ENCODE data around the gene SAYSD1. TPM values are rescaled to one million over a fixed set of nuclear protein-coding genes. Genes with fewer than 3 reads are reported as not detected.

Gene SAYSD1
- total RNA-seq, 4 donors from 2014 or later: 10.8 to 21.6 (median 19.2) TPM

- 93% methylated on average over 3 of the region's 3 CpGs for WGBS
- Histone ChIP-seq H3K36me3 (peaks cover 0 to 16% (median 11%) of the 10 kb centered on the region in 4 donors), H3K27ac (replicated peaks in 1 of 4) (no peak overlapping the region), H3K9me3 (no peaks in the 10 kb centered on the region), H3K4me3 (no peak overlapping the region), H3K4me1 (peaks cover 0 to 14% (median 12%) of the 10 kb centered on the region in 4 donors), H3K27me3 (no peaks in the 10 kb centered on the region)
- intact Hi-C loops (cut with DNase I): no loop called here
- peak; percentile 62 for DNase-seq (ENCODE audit: extremely low spot score)
- TF ChIP-seq, protein P1, sequence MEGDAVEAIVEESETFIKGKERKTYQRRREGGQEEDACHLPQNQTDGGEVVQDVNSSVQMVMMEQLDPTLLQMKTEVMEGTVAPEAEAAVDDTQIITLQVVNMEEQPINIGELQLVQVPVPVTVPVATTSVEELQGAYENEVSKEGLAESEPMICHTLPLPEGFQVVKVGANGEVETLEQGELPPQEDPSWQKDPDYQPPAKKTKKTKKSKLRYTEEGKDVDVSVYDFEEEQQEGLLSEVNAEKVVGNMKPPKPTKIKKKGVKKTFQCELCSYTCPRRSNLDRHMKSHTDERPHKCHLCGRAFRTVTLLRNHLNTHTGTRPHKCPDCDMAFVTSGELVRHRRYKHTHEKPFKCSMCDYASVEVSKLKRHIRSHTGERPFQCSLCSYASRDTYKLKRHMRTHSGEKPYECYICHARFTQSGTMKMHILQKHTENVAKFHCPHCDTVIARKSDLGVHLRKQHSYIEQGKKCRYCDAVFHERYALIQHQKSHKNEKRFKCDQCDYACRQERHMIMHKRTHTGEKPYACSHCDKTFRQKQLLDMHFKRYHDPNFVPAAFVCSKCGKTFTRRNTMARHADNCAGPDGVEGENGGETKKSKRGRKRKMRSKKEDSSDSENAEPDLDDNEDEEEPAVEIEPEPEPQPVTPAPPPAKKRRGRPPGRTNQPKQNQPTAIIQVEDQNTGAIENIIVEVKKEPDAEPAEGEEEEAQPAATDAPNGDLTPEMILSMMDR (IDR thresholded peaks at IDR 0.05): no peak
- TF ChIP-seq EP300 (IDR thresholded peaks at IDR 0.05) (no peak), POLR2A (IDR thresholded peaks at IDR 0.05; ENCODE audit: low read depth) (no peak), POLR2AphosphoS5 (IDR thresholded peaks at IDR 0.05) (no peak)
These were observed 14.6 kb downstream of the SAYSD1 start for GRCh38 chr6:39100358-39100757.

- intact Hi-C loops (cut with DNase I): no loop called here
- Histone ChIP-seq H3K27ac (replicated peaks in 1 of 4) (no peak overlapping the region), H3K36me3 (no peaks in the 10 kb centered on the region), H3K27me3 (no peaks in the 10 kb centered on the region), H3K4me3 (no peak overlapping the region), H3K4me1 (no peaks in the 10 kb centered on the region), H3K9me3 (no peaks in the 10 kb centered on the region)
- TF ChIP-seq EP300 (IDR thresholded peaks at IDR 0.05) (no peak), POLR2A (IDR thresholded peaks at IDR 0.05; ENCODE audit: low read depth) (no peak), POLR2AphosphoS5 (IDR thresholded peaks at IDR 0.05) (no peak)
- TF ChIP-seq, protein P1 (IDR thresholded peaks at IDR 0.05): no peak
- peak; percentile 21 for DNase-seq (ENCODE audit: extremely low spot score)
These were observed 19.4 kb downstream of the SAYSD1 start for GRCh38 chr6:39095578-39095977.

- Histone ChIP-seq H3K4me3 (no peak overlapping the region), H3K27me3 (no peaks in the 10 kb centered on the region), H3K36me3 (no peaks in the 10 kb centered on the region), H3K27ac (replicated peaks in 1 of 4) (no peak overlapping the region), H3K9me3 (no peaks in the 10 kb centered on the region), H3K4me1 (peaks cover 6 to 10% (median 6%) of the 10 kb centered on the region in 4 donors)
- no peak for TF ChIP-seq EP300 (IDR thresholded peaks at IDR 0.05)
- no peak for TF ChIP-seq POLR2AphosphoS5 (IDR thresholded peaks at IDR 0.05)
- TF ChIP-seq POLR2A (IDR thresholded peaks at IDR 0.05; ENCODE audit: low read depth): no peak
- TF ChIP-seq, protein P1 (IDR thresholded peaks at IDR 0.05): no peak
- DNase-seq (ENCODE audit: extremely low spot score): no peak
- 92% methylated on average over 4 of the region's 4 CpGs for WGBS
- intact Hi-C loops (cut with DNase I): no loop called here
These were observed 21.8 kb downstream of the SAYSD1 start for GRCh38 chr6:39093149-39093708.

- Histone ChIP-seq H3K9me3 (no peaks in the 10 kb centered on the region), H3K36me3 (no peaks in the 10 kb centered on the region), H3K4me3 (no peak overlapping the region), H3K27ac (replicated peaks in 1 of 4) (no peak overlapping the region), H3K4me1 (peaks cover 9 to 12% (median 9%) of the 10 kb centered on the region in 4 donors), H3K27me3 (no peaks in the 10 kb centered on the region)
- TF ChIP-seq EP300 (IDR thresholded peaks at IDR 0.05) (no peak), POLR2A (IDR thresholded peaks at IDR 0.05; ENCODE audit: low read depth) (no peak), POLR2AphosphoS5 (IDR thresholded peaks at IDR 0.05) (no peak)
- TF ChIP-seq, protein P1 (IDR thresholded peaks at IDR 0.05): no peak
- peak; percentile 60 for DNase-seq (ENCODE audit: extremely low spot score)
- intact Hi-C loops (cut with DNase I): no loop called here
- 67% methylated on average over 1 of the region's 1 CpG for WGBS
These were observed 22.9 kb downstream of the SAYSD1 start for GRCh38 chr6:39092124-39092523.

- Histone ChIP-seq H3K27ac (replicated peaks in 1 of 4) (no peak overlapping the region), H3K9me3 (no peaks in the 10 kb centered on the region), H3K27me3 (no peaks in the 10 kb centered on the region), H3K4me3 (no peak overlapping the region), H3K4me1 (peaks cover 9 to 12% (median 9%) of the 10 kb centered on the region in 4 donors), H3K36me3 (no peaks in the 10 kb centered on the region)
- TF ChIP-seq, protein P1 (IDR thresholded peaks at IDR 0.05): no peak
- TF ChIP-seq POLR2A (IDR thresholded peaks at IDR 0.05; ENCODE audit: low read depth): no peak
- no peak for TF ChIP-seq EP300 (IDR thresholded peaks at IDR 0.05)
- no peak for TF ChIP-seq POLR2AphosphoS5 (IDR thresholded peaks at IDR 0.05)
- DNase-seq (ENCODE audit: extremely low spot score): peak; percentile 10
- WGBS: 76% methylated on average over 7 of the region's 7 CpGs
- intact Hi-C loops (cut with DNase I): no loop called here
These were observed 23.8 kb downstream of the SAYSD1 start for GRCh38 chr6:39091220-39091619.

All from esophagus muscularis mucosa (tissue), 4 donors.